Measurements from ENCODE around the gene ITPR2. TPM values are rescaled to one million over a fixed set of nuclear protein-coding genes. Genes with fewer than 3 reads are reported as not detected.

The ITPR2 gene
- total RNA-seq, 1 donor from 2014 or later: 16.3 TPM

- TF ChIP-seq CTCF (IDR thresholded peaks at IDR 0.05; ENCODE audit: insufficient read depth, low read length, poor library complexity, severe bottlenecking): no peak
- no peaks in the 10 kb centered on the region for H3K36me3 ChIP-seq (ENCODE audit: control insufficient read depth, insufficient read depth, low read length)
- H3K27me3 ChIP-seq (ENCODE audit: control insufficient read depth, insufficient read depth, low read length): no peaks in the 10 kb centered on the region
- no peak for DNase-seq (ENCODE audit: low read depth)
- no peak overlapping the region for H3K4me3 ChIP-seq (ENCODE audit: low read depth, low read length)
These were observed 64.1 kb downstream of the ITPR2 start for GRCh38 chr12:26768611-26769603.

GRCh38 chr12:26767865-26768264 lies 65.1 kb downstream of the ITPR2 start:
- TF ChIP-seq CTCF (IDR thresholded peaks at IDR 0.05; ENCODE audit: insufficient read depth, low read length, poor library complexity, severe bottlenecking): no peak
- Histone ChIP-seq H3K36me3 (ENCODE audit: control insufficient read depth, insufficient read depth, low read length) (no peaks in the 10 kb centered on the region), H3K4me3 (ENCODE audit: low read depth, low read length) (no peak overlapping the region), H3K27me3 (ENCODE audit: control insufficient read depth, insufficient read depth, low read length) (no peaks in the 10 kb centered on the region)
- DNase-seq (ENCODE audit: low read depth): no peak

DNA sequence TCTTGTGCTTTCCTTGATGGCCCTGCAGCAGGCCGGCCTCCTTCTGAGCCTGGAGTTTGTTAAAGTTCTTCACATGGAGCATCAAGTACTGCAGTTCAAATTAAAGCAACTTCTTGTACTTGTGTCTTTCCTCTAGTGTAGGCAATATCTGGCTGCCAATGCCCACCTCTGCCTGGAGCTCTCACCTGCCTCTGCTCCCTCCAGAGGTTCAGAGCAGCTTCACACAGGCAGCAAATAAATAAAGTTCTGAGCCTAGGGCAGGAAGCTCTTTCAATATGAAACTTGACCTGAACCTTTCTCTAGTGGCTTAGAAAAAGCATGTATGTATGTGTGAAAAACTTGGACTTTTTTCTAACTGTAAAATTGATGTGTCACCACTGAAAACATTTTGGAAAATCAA lies 65.9 kb downstream of the ITPR2 start:
- DNase-seq (ENCODE audit: low read depth): no peak
- no peaks in the 10 kb centered on the region for H3K27me3 ChIP-seq (ENCODE audit: control insufficient read depth, insufficient read depth, low read length)
- TF ChIP-seq CTCF (IDR thresholded peaks at IDR 0.05; ENCODE audit: insufficient read depth, low read length, poor library complexity, severe bottlenecking): no peak
- H3K4me3 ChIP-seq (ENCODE audit: low read depth, low read length): no peak overlapping the region
- H3K36me3 ChIP-seq (ENCODE audit: control insufficient read depth, insufficient read depth, low read length): no peaks in the 10 kb centered on the region

GRCh38 chr12:26762186-26762585 lies 70.8 kb downstream of the ITPR2 start:
- no peak for TF ChIP-seq CTCF (IDR thresholded peaks at IDR 0.05; ENCODE audit: insufficient read depth, low read length, poor library complexity, severe bottlenecking)
- no peak overlapping the region for H3K4me3 ChIP-seq (ENCODE audit: low read depth, low read length)
- H3K36me3 ChIP-seq (ENCODE audit: control insufficient read depth, insufficient read depth, low read length): no peaks in the 10 kb centered on the region
- DNase-seq (ENCODE audit: low read depth): no peak
- no peaks in the 10 kb centered on the region for H3K27me3 ChIP-seq (ENCODE audit: control insufficient read depth, insufficient read depth, low read length)

- no peak for TF ChIP-seq CTCF (IDR thresholded peaks at IDR 0.05; ENCODE audit: insufficient read depth, low read length, poor library complexity, severe bottlenecking)
- Histone ChIP-seq H3K36me3 (ENCODE audit: control insufficient read depth, insufficient read depth, low read length) (no peaks in the 10 kb centered on the region), H3K27me3 (ENCODE audit: control insufficient read depth, insufficient read depth, low read length) (no peaks in the 10 kb centered on the region), H3K4me3 (ENCODE audit: low read depth, low read length) (no peak overlapping the region)
- no peak for DNase-seq (ENCODE audit: low read depth)
These were observed 71.2 kb downstream of the ITPR2 start for GRCh38 chr12:26761775-26762174.

Data from kidney epithelial cell (primary cell).